Chondrocyte (in vitro differentiated cells): ENCODE results near the gene NPR1. TPM values are rescaled to one million over a fixed set of nuclear protein-coding genes. Genes with fewer than 3 reads are reported as not detected.
A peak's percentile ranks its signal among the peaks of the same experiment; 100 is the strongest.

ENCODE experiments used
- DNase-seq: peaks from one replicate; pipeline ENCODE4 v3.0.0; 2021; ENCODE audit warnings: mixed read lengths, low spot score
- H3K27ac Mint-ChIP-seq: one replicate; pipeline ENCODE4 v1.8.0; 2021; ENCODE audit warnings: mild to moderate bottlenecking, moderate library complexity, mixed read lengths; ENCODE audit not compliant: unreplicated experiment
- H3K27me3 Mint-ChIP-seq: 2 replicates; pipeline ENCODE4 v1.8.0; 2021; ENCODE audit warnings: low read depth, mixed read lengths
- H3K36me3 Mint-ChIP-seq: 2 replicates; pipeline ENCODE4 v1.8.0; 2021; ENCODE audit warnings: low read depth, mixed read lengths
- H3K4me1 Mint-ChIP-seq: 2 replicates; pipeline ENCODE4 v1.8.0; 2021; ENCODE audit warnings: low read depth, mild to moderate bottlenecking, mixed read lengths
- H3K4me3 Mint-ChIP-seq: one replicate; pipeline ENCODE4 v1.8.0; 2021; ENCODE audit warnings: mild to moderate bottlenecking, moderate library complexity, mixed read lengths; ENCODE audit not compliant: unreplicated experiment
- H3K9me3 Mint-ChIP-seq: 2 replicates; pipeline ENCODE4 v1.8.0; 2021; ENCODE audit warnings: low read depth, mixed read lengths
- total RNA-seq: library from RNA; stranded (reverse); gene quantifications from 3 replicates; pipeline ENCODE4 v1.2.1, GENCODE V29; 2021
- TF ChIP-seq, protein P1 (sequence below): fragments of 200-600 bp; sonication (generic); IDR thresholded peaks from 2 replicates; pipeline ENCODE4 v1.5.0; 2021; ENCODE audit warnings: antibody characterized with exemption, mild to moderate bottlenecking, moderate library complexity

Gene NPR1
- total RNA-seq, 1 donor from 2014 or later: 0.27 TPM

DNA sequence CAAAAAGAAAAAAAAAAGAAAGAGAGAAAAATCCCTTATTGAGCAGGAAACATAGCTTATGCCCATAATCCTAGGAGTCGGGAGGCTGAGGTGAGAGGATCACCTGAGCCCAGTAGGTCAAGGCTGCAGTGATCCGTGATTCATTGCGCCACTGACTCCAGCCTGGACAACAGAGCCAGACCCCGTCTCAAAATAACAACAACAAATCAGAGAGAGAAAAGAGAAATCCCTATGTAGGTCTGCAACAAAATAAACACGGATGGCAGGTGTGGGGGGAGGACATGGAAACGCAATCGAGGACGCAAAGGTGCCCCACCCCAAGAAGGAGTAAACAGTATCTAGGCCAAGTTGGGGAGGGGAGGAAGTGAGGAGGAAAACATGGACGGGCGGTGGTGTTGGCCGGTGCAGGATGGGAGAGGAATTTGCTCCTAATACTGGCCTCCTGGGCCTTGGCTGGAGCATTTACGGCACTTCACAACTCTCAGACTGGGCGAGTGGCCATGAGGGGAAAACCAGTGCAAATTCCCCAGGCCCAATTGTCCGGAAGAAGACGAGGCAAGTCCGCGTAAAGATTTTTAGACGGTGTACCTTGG is 45.2 kb upstream of the NPR1 start:
- peak overlapping the region; percentile 99 for H3K4me3 Mint-ChIP-seq

DNA sequence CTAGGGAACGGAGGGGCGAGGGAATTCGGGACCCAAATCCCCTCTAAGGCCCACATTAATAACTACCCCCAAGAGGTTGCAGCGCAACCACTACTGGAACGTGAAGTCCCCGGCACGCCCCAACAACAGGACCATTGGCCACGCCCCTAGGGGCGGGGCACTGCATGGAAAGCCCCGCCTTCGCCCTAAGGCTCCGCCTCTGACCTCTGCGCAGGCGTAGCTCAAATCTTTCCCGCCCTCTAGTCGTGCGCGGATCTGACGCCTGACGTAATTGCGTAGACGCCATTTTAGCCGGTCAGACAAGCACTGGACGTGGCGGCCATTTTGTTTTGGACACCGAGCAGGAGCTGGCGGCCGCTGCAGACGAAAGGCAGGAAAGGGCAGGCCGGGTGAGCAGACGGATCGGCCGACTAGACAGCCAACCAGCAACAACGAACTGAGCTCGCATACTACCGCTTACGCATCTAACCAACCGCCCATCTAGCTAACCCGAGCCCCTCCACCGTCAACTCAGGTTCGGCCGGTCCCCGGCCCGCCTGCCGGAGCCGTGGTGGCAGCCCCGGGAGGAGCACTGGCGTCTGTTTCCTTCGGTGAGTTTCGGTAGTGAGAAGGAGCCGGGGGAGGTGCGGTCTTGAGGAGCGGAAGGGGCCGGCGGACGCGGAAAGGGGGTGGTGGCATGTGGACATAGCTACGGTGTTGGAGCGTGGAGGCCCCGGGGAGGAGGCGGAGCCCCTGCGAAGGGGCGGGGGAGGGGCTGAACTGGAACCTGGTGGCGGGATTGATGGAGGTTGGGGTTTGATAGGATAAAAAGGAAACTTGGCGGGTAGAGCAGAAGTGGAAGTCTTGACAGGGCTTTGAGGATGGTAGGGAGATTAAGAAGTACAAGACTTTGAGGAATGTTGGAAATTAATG is 44.5 kb upstream of the NPR1 start, which contains the start of gene CHTOP:
TSS of gene CHTOP (plus strand) at position 313 of the 912 bp plus-strand sequence. CDS start 2,523 bp downstream, outside the sequence.
- DNase-seq: peak; percentile 98
- H3K27ac Mint-ChIP-seq: peak within 1 kb of the TSS; percentile 100
- H3K36me3 Mint-ChIP-seq: peaks cover 20% of the 10 kb centered on the region
- H3K27me3 Mint-ChIP-seq: no peaks in the 10 kb centered on the region
- TF ChIP-seq, protein P1, sequence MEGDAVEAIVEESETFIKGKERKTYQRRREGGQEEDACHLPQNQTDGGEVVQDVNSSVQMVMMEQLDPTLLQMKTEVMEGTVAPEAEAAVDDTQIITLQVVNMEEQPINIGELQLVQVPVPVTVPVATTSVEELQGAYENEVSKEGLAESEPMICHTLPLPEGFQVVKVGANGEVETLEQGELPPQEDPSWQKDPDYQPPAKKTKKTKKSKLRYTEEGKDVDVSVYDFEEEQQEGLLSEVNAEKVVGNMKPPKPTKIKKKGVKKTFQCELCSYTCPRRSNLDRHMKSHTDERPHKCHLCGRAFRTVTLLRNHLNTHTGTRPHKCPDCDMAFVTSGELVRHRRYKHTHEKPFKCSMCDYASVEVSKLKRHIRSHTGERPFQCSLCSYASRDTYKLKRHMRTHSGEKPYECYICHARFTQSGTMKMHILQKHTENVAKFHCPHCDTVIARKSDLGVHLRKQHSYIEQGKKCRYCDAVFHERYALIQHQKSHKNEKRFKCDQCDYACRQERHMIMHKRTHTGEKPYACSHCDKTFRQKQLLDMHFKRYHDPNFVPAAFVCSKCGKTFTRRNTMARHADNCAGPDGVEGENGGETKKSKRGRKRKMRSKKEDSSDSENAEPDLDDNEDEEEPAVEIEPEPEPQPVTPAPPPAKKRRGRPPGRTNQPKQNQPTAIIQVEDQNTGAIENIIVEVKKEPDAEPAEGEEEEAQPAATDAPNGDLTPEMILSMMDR: peak; percentile 10
- peak within 1 kb of the TSS; percentile 99 for H3K4me3 Mint-ChIP-seq
- no peaks in the 10 kb centered on the region for H3K9me3 Mint-ChIP-seq
- peaks cover 61% of the 10 kb centered on the region for H3K4me1 Mint-ChIP-seq

More for the DNA sequence above, 45.2 kb upstream of the NPR1 start:
- peak; percentile 42 for DNase-seq
- TF ChIP-seq, protein P1: no peak
- H3K4me1 Mint-ChIP-seq: peaks cover 64% of the 10 kb centered on the region
- H3K27me3 Mint-ChIP-seq: no peaks in the 10 kb centered on the region
- no peaks in the 10 kb centered on the region for H3K9me3 Mint-ChIP-seq
- H3K36me3 Mint-ChIP-seq: peaks cover 18% of the 10 kb centered on the region
- peak overlapping the region; percentile 100 for H3K27ac Mint-ChIP-seq

DNA sequence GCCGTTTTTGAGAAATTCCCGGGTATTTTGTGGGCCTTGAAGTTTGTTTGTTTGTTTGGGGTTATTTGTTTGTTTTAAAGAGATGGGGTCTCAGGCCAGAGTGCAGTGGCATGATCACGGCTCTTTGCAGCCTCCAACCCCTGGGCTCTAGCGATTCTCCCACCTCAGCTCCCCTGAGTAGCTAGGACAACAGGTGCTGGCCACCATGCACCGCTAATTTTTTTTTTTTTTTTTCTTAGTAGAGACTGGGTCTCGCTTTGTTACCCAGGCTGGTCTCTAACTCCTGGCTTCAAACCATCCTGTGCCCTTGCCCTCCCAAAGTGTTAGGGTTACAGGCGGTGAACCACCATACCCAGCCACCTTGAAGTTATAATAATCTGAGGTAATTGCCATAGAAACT is 42.6 kb upstream of the NPR1 start:
- no peak overlapping the region for H3K27ac Mint-ChIP-seq
- H3K36me3 Mint-ChIP-seq: peaks cover 24% of the 10 kb centered on the region
- TF ChIP-seq, protein P1: no peak

DNA sequence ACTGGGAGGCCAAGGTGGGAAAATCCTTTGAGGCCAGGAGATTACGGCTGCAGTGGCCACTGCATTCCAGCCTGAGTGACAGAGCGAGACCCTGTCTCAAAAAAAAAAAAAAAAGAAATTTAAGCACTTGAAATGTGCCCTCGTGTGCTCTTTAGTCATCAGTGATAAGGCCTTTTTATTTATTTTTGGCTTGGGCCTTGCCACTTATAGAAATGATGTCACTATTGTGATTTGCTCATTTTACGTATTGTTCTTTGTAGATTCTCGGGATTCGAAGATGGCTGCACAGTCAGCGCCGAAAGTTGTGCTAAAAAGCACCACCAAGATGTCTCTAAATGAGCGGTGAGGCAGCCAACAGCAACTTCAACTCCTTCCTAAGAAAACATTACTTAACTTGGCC is 42.2 kb upstream of the NPR1 start:
- no peak overlapping the region for H3K27ac Mint-ChIP-seq

More for the DNA sequence above, 42.6 kb upstream of the NPR1 start:
- Mint-ChIP-seq H3K4me3 (peak overlapping the region; percentile 99), H3K4me1 (peaks cover 44% of the 10 kb centered on the region), H3K9me3 (no peaks in the 10 kb centered on the region), H3K27me3 (no peaks in the 10 kb centered on the region)
- DNase-seq: peak; percentile 26

DNA sequence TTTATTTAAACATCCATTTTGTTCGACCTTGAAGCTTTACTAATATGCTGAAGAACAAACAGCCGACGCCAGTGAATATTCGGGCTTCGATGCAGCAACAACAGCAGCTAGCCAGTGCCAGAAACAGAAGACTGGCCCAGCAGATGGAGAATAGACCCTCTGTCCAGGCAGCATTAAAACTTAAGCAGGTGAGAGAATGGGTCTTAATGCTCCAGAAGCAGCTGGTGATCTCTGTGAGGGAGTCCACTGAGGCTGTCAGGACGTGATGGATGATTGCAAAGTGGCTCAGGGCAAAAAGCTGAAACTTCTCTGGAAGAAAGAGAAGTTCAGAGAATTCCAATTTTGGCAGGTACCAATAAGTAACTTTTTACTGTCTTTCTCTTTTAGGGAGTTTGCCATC is 40.2 kb upstream of the NPR1 start:
- DNase-seq: no peak
- H3K4me1 Mint-ChIP-seq: peaks cover 30% of the 10 kb centered on the region
- no peak overlapping the region for H3K4me3 Mint-ChIP-seq
- no peaks in the 10 kb centered on the region for H3K27me3 Mint-ChIP-seq
- TF ChIP-seq, protein P1: no peak
- H3K27ac Mint-ChIP-seq: no peak overlapping the region
- no peaks in the 10 kb centered on the region for H3K9me3 Mint-ChIP-seq
- H3K36me3 Mint-ChIP-seq: peaks cover 41% of the 10 kb centered on the region

More for the DNA sequence above, 42.2 kb upstream of the NPR1 start:
- peaks cover 26% of the 10 kb centered on the region for H3K36me3 Mint-ChIP-seq
- H3K4me3 Mint-ChIP-seq: no peak overlapping the region
- TF ChIP-seq, protein P1: no peak
- no peak for DNase-seq
- peaks cover 41% of the 10 kb centered on the region for H3K4me1 Mint-ChIP-seq
- H3K27me3 Mint-ChIP-seq: no peaks in the 10 kb centered on the region
- no peaks in the 10 kb centered on the region for H3K9me3 Mint-ChIP-seq
